Mesodermal cell (in vitro differentiated cells): ENCODE measurements around the gene MTIF2.
"Not testable (repeated sequence)": the region's sequence is repeated elsewhere in the genome, so short reads cannot be mapped to it uniquely, and the experiment has no call there.

Experiments used
- H3K27ac ChIP-seq: 2 replicates; pipeline ENCODE4 v1.7.0; 2013; ENCODE audit warnings: mild to moderate bottlenecking, low read depth, low read length, moderate library complexity; ENCODE audit not compliant: severe bottlenecking
- H3K36me3 ChIP-seq: 2 replicates; pipeline ENCODE4 v1.7.1; 2013; ENCODE audit warnings: mild to moderate bottlenecking, low read length, moderate library complexity; ENCODE audit not compliant: control insufficient read depth, insufficient read depth
- H3K4me1 ChIP-seq: one replicate; pipeline ENCODE4 v1.7.1; 2013; ENCODE audit warnings: mild to moderate bottlenecking, low read length; ENCODE audit not compliant: insufficient read depth, control insufficient read depth, poor library complexity, severe bottlenecking
- H3K4me3 ChIP-seq: 2 replicates; pipeline ENCODE4 v1.7.0; 2013; ENCODE audit warnings: low read length, control low read depth, mild to moderate bottlenecking; ENCODE audit not compliant: insufficient read depth, poor library complexity, severe bottlenecking; ENCODE audit errors: extremely low read depth
- H3K9me3 ChIP-seq: 2 replicates; pipeline ENCODE4 v1.7.1; 2013; ENCODE audit warnings: mild to moderate bottlenecking, low read length, moderate library complexity; ENCODE audit not compliant: control insufficient read depth
- WGBS, 2 experiments: methylation state at CpG; one replicate each; pipeline ENCODE4 v1.1.5; 2013; ENCODE audit warnings: missing lambda C conversion rate in 2 of 2; ENCODE audit not compliant: insufficient coverage in 2 of 2; 5-methylcytosine and 5-hydroxymethylcytosine counted together

Gene MTIF2

GRCh38 chr2:55196526-55196925, 72.5 kb downstream of the MTIF2 start:
- no peak overlapping the region for H3K27ac ChIP-seq
- no peaks in the 10 kb centered on the region for H3K9me3 ChIP-seq
- no peaks in the 10 kb centered on the region for H3K4me1 ChIP-seq
- WGBS, 2 experiments = 100% methylated on average over 2 of the region's 2 CpGs
- no peak overlapping the region for H3K4me3 ChIP-seq
- H3K36me3 ChIP-seq = peaks cover 46% of the 10 kb centered on the region

GRCh38 chr2:55191888-55192287, 77.1 kb downstream of the MTIF2 start:
- H3K36me3 ChIP-seq = peaks cover 35% of the 10 kb centered on the region
- no CpG with 5 or more reads among the region's 2 CpGs for WGBS, 2 experiments
- not testable (repeated sequence) for H3K4me3 ChIP-seq, H3K9me3 ChIP-seq, H3K4me1 ChIP-seq, H3K27ac ChIP-seq

- not testable (repeated sequence) for H3K4me3 ChIP-seq, H3K9me3 ChIP-seq, H3K4me1 ChIP-seq, H3K27ac ChIP-seq
- H3K36me3 ChIP-seq = peaks cover 10% of the 10 kb centered on the region
- 60 to 100% methylated on average over 1 of the region's 8 CpGs for WGBS, 2 experiments
These were observed 82.2 kb downstream of the MTIF2 start for GRCh38 chr2:55186837-55187236.
